Femur (tissue), 1 donor: ENCODE measurements around the gene COASY.

ENCODE experiments used
- DNase-seq: peaks from one replicate; pipeline ENCODE4 v3.0.0-alpha.2; 2017

Gene COASY

GRCh38 chr17:42561897-42562387 is at the start of gene COASY:
COASY (plus strand) TSS chr17:42562148; CDS start chr17:42562623, 475 bp downstream.
- DNase-seq: peak; percentile 98

- DNase-seq: no peak
Measured at GRCh38 chr17:42512246-42512645, 49.7 kb upstream of the COASY start.

GRCh38 chr17:42512733-42513251 is 49.2 kb upstream of the COASY start:
- no peak for DNase-seq

GRCh38 chr17:42513686-42514085 is 48.3 kb upstream of the COASY start:
- DNase-seq: no peak

- DNase-seq: no peak
Measured at GRCh38 chr17:42514279-42514678, 47.7 kb upstream of the COASY start.

GRCh38 chr17:42514867-42515266 is 47.1 kb upstream of the COASY start:
- DNase-seq: no peak

GRCh38 chr17:42517516-42517915 is 44.4 kb upstream of the COASY start:
- DNase-seq: peak; percentile 86

- DNase-seq: peak; percentile 84
Measured at GRCh38 chr17:42518046-42518754, 43.7 kb upstream of the COASY start.

- DNase-seq: peak; percentile 75
Measured at GRCh38 chr17:42518755-42519545, 43.0 kb upstream of the COASY start.

GRCh38 chr17:42519546-42520491 is 42.1 kb upstream of the COASY start:
- peak; percentile 96 for DNase-seq

- peak; percentile 59 for DNase-seq
Measured at GRCh38 chr17:42520540-42520951, 41.4 kb upstream of the COASY start.

- peak; percentile 27 for DNase-seq
Measured at GRCh38 chr17:42521036-42521435, 40.9 kb upstream of the COASY start.

GRCh38 chr17:42521666-42522262 is 40.2 kb upstream of the COASY start:
- DNase-seq: peak; percentile 36

GRCh38 chr17:42522263-42522790 is 39.6 kb upstream of the COASY start:
- DNase-seq: no peak

- no peak for DNase-seq
Measured at GRCh38 chr17:42522798-42523278, 39.1 kb upstream of the COASY start.

GRCh38 chr17:42525221-42525620 is 36.7 kb upstream of the COASY start:
- no peak for DNase-seq

- DNase-seq: peak; percentile 36
Measured at GRCh38 chr17:42526031-42526444, 35.9 kb upstream of the COASY start.

- DNase-seq: peak; percentile 10
Measured at GRCh38 chr17:42527932-42528331, 34.0 kb upstream of the COASY start.

- no peak for DNase-seq
Measured at GRCh38 chr17:42529061-42529460, 32.9 kb upstream of the COASY start.

GRCh38 chr17:42530952-42531454 is 30.9 kb upstream of the COASY start:
- DNase-seq: no peak
